HG03196 (cell line): ENCODE data around the gene STAC3.

ENCODE experiments used
- ATAC-seq: cut with Tn5 transposase; IDR thresholded peaks from one replicate; pipeline ENCODE4 v1.9.1; 2021; ENCODE audit not compliant: unreplicated experiment

The STAC3 gene

GRCh38 chr12:57255916-57256315 is 4.9 kb upstream of the STAC3 start:
- no peak for ATAC-seq

- ATAC-seq, result no peak
These were observed 3.7 kb upstream of the STAC3 start for GRCh38 chr12:57254506-57255280.

- no peak for ATAC-seq
These were observed 446 bp downstream of the STAC3 start for GRCh38 chr12:57250541-57250940.

- no peak for ATAC-seq
These were observed 1.8 kb downstream of the STAC3 start for GRCh38 chr12:57248934-57249742.

GRCh38 chr12:57247041-57247440 is 3.9 kb downstream of the STAC3 start:
- no peak for ATAC-seq

- ATAC-seq, result no peak
These were observed 6.7 kb downstream of the STAC3 start for GRCh38 chr12:57244312-57244696.

GRCh38 chr12:57243521-57244311 is 7.3 kb downstream of the STAC3 start:
- no peak for ATAC-seq

GRCh38 chr12:57242691-57243454 is 8.1 kb downstream of the STAC3 start:
- ATAC-seq, result no peak

- no peak for ATAC-seq
These were observed 8.7 kb downstream of the STAC3 start for GRCh38 chr12:57242329-57242690.

- ATAC-seq, result no peak
These were observed 9.3 kb downstream of the STAC3 start for GRCh38 chr12:57241402-57242310.

- ATAC-seq, result no peak
These were observed 10.0 kb downstream of the STAC3 start for GRCh38 chr12:57240926-57241401.

- ATAC-seq, result no peak
These were observed 10.7 kb downstream of the STAC3 start for GRCh38 chr12:57240066-57240921.

GRCh38 chr12:57239587-57240065 is 11.4 kb downstream of the STAC3 start:
- no peak for ATAC-seq

- ATAC-seq, result peak; percentile 45
These were observed 12.0 kb downstream of the STAC3 start for GRCh38 chr12:57238854-57239554.

- no peak for ATAC-seq
These were observed 12.8 kb downstream of the STAC3 start for GRCh38 chr12:57237932-57238853.

- no peak for ATAC-seq
These were observed 13.4 kb downstream of the STAC3 start for GRCh38 chr12:57237596-57237931.
